ENCODE results near the gene C20orf141. TPM values are rescaled to one million over a fixed set of nuclear protein-coding genes. Genes with fewer than 3 reads are reported as not detected.

Gene C20orf141
- total RNA-seq, 3 donors from 2014 or later, result not detected

DNA sequence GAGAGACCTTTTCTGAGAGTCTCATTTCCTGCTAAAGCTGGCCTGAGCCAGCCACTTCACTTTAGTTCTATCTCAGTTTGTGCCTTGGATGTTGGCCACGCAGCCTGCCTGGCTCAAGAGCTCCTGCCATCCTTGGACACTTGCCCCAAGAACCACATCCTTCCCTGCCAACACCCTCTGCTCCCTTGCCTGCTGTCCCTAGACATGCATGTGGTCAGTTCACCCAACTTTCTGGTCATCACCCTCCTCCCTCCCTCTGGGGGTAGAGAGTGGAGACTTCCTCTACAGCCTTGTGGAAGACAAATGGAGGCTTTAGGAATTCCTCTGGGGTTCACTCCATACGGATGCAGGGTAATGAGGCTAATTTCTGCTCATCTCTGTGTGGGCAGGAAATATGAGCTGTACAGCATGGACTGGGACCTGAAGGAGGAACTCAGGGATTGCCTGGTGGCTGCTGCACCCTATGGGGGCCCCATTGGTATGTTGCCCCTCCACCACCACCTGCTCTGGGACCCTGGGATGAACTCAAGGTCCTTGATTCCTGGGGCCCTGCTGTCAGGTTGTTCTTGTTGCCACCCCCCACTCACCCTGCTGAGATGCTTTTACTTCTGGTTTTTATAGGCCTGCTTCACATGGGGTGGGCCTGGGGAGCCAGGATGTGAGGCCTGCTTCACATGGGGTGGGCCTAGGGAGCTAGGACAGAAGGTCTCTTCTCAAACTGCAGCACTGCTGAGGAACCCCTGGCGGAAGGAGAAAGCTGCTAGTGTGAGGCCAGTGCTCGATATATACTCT is 44.7 kb downstream of the C20orf141 start:
- intact Hi-C loops (cut with DNase I, micrococcal nuclease), result no loop called here
- TF ChIP-seq CTCF (IDR thresholded peaks at IDR 0.05), result no peak
- Histone ChIP-seq H3K36me3 (ENCODE audit: low read depth) (no peaks in the 10 kb centered on the region), H3K4me1 (ENCODE audit: low read depth) (no peaks in the 10 kb centered on the region), H3K4me3 (no peak overlapping the region), H3K9me3 (no peaks in the 10 kb centered on the region)
- ATAC-seq (no peak), DNase-seq (no peak)

DNA sequence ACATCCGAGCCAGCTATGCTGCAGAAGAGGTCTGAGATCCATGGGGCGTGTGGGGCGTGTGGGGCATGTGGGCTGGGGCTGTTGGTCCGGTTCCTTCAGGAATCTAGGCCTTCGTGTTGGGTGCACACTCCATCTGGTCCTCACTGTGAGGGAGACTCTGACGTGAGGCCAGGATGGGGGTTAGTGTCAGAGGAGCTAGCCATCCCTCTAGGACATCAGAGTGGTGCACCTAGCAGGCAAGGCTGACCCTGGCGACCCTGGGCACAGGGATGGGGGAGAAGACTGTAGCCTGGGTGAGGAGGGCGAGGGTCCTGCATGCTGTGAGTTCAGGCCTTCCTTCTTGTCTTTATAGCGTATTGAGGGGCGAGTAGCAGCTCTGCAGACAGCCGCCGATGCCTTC is 49.8 kb downstream of the C20orf141 start:
- Histone ChIP-seq H3K36me3 (ENCODE audit: low read depth) (no peaks in the 10 kb centered on the region), H3K9me3 (no peaks in the 10 kb centered on the region), H3K4me3 (no peak overlapping the region), H3K4me1 (ENCODE audit: low read depth) (no peaks in the 10 kb centered on the region)
- DNase-seq (no peak), ATAC-seq (no peak)
- TF ChIP-seq CTCF (IDR thresholded peaks at IDR 0.05), result no peak
- intact Hi-C loops (cut with DNase I, micrococcal nuclease), result no loop called here

GRCh38 chr20:2865101-2865500 is 50.3 kb downstream of the C20orf141 start:
- TF ChIP-seq CTCF (IDR thresholded peaks at IDR 0.05), result no peak
- no peaks in the 10 kb centered on the region for H3K9me3 ChIP-seq
- intact Hi-C loops (cut with DNase I, micrococcal nuclease), result no loop called here
- H3K4me3 ChIP-seq, result no peak overlapping the region
- ATAC-seq, result no peak
- no peaks in the 10 kb centered on the region for H3K36me3 ChIP-seq (ENCODE audit: low read depth)
- no peak for DNase-seq
- H3K4me1 ChIP-seq (ENCODE audit: low read depth), result no peaks in the 10 kb centered on the region

Other genes starting within 250 kb of the C20orf141 start
- gene NOP56, start 162.4 kb upstream of the C20orf141 start, total RNA-seq, result 100 to 1,000 TPM in 2 of 3 donors, 10 to 100 TPM in 1; 80.8 to 116 (median 107) TPM
- gene IDH3B, start 150.8 kb upstream of the C20orf141 start, total RNA-seq, result 100 to 1,000 TPM; 112 to 128 (median 123) TPM
- gene EBF4, start 122.2 kb upstream of the C20orf141 start, total RNA-seq, result 10 to 100 TPM in 1 of 3 donors, 1 to 10 TPM in 2; 3.6 to 53.3 (median 4.5) TPM
- gene CPXM1, start 14.4 kb upstream of the C20orf141 start, total RNA-seq, result 1 to 10 TPM in 2 of 3 donors, not detected in 1; 1.7 to 7.1 TPM
- not detected for gene TMEM239, start 1.4 kb downstream of the C20orf141 start, total RNA-seq
- 10 to 100 TPM; 21.1 to 35.0 (median 29.6) TPM for gene PCED1A, start 25.7 kb downstream of the C20orf141 start, total RNA-seq
- gene VPS16, start 25.8 kb downstream of the C20orf141 start, total RNA-seq, result 10 to 100 TPM; 36.9 to 52.0 (median 38.5) TPM
- 10 to 100 TPM; 39.0 to 64.7 (median 59.3) TPM for gene PTPRA, start 58.5 kb downstream of the C20orf141 start, total RNA-seq
- 1 to 10 TPM in 1 of 3 donors, not detected in 2; 1.1 TPM for gene GNRH2, start 228.6 kb downstream of the C20orf141 start, total RNA-seq
- 10 to 100 TPM; 29.6 to 47.9 (median 32.9) TPM for gene MRPS26, start 231.1 kb downstream of the C20orf141 start, total RNA-seq